Gastroesophageal sphincter (tissue), 4 donors: ENCODE measurements around the gene ANKS1A. TPM values are rescaled to one million over a fixed set of nuclear protein-coding genes. Genes with fewer than 3 reads are reported as not detected.

ENCODE experiments used
- ATAC-seq: fragments of 150-250 bp; one replicate; pipeline ENCODE4 v1.9.1; 2016; ENCODE audit warnings: mild to moderate bottlenecking, moderate library complexity
- H3K27ac ChIP-seq, 4 donors: fragments of 200-600 bp; sonication (generic) in 3 of 4; 1 replicate in 3 of 4; 2 replicates in 1 of 4; pipeline ENCODE4 v1.5.1; 2016 to 2019
- H3K27me3 ChIP-seq: fragments of 200-600 bp; sonication (generic); one replicate; pipeline ENCODE4 v1.5.1; 2019
- H3K36me3 ChIP-seq, 2 donors: fragments of 200-600 bp; sonication (generic); one replicate each; pipeline ENCODE4 v1.5.1; 2019; ENCODE audit warnings: control low read depth in 1 of 2
- H3K4me1 ChIP-seq, 3 donors: fragments of 200-600 bp; sonication (generic); 1 replicate in 2 of 3; 2 replicates in 1 of 3; pipeline ENCODE4 v1.5.1; 2016 to 2019; ENCODE audit warnings: control low read depth in 2 of 3
- H3K4me3 ChIP-seq, 2 donors: fragments of 200-600 bp; sonication (generic); one replicate each; pipeline ENCODE4 v1.5.1; 2019; ENCODE audit warnings: mild to moderate bottlenecking in 1 of 2, moderate library complexity in 1 of 2
- H3K9me3 ChIP-seq, 3 donors: fragments of 200-600 bp; sonication (generic); one replicate each; pipeline ENCODE4 v1.5.1; 2017 to 2019; ENCODE audit warnings: control low read depth in 2 of 3
- EP300 ChIP-seq: sonication (generic); formaldehyde crosslinking; IDR thresholded peaks from one replicate; pipeline ENCODE4 v1.6.1; 2017; ENCODE audit warnings: antibody characterized with exemption, mild to moderate bottlenecking
- POLR2A ChIP-seq, 2 donors: fragments of 450-650 bp; IDR thresholded peaks; one replicate each; pipeline ENCODE4 v1.6.1; 2017; ENCODE audit warnings: antibody characterized with exemption in 2 of 2, mild to moderate bottlenecking in 2 of 2, moderate library complexity in 1 of 2
- POLR2AphosphoS5 ChIP-seq: sonication (generic); formaldehyde crosslinking; IDR thresholded peaks from one replicate; pipeline ENCODE4 v1.6.1; 2017; ENCODE audit warnings: antibody characterized with exemption
- WGBS, 2 donors: methylation state at CpG; one replicate each; pipeline ENCODE4 v1.1.5; 2018; ENCODE audit warnings: low coverage in 1 of 2; 5-methylcytosine and 5-hydroxymethylcytosine counted together
- total RNA-seq, 4 donors: library from RNA; depleted of rRNA; stranded (reverse); fragments of >200 nt; gene quantifications; one replicate each; pipeline ENCODE4 v1.1.0, GENCODE V29; 2016
- TF ChIP-seq, protein P1 (sequence below), 4 experiments: fragments of 200-600 bp in 2 of 4; fragments of 450-650 bp in 2 of 4; sonication (generic) in 1 of 4; IDR thresholded peaks; one replicate each; pipeline ENCODE4 v1.5.1; 2017 to 2019; ENCODE audit warnings: antibody characterized with exemption in 4 of 4, mild to moderate bottlenecking in 2 of 4, moderate library complexity in 2 of 4

The ANKS1A gene
- total RNA-seq, 4 donors from 2014 or later, result 52.0 to 135 (median 88.4) TPM

- Histone ChIP-seq H3K4me3 (peak overlapping the region; percentile 69 to 76), H3K27me3 (no peaks in the 10 kb centered on the region), H3K36me3 (no peaks in the 10 kb centered on the region), H3K4me1 (peaks cover 10 to 73% (median 32%) of the 10 kb centered on the region in 3 donors), H3K27ac (peak overlapping the region; percentile 97 to 99 (median 98)), H3K9me3 (no peaks in the 10 kb centered on the region)
- 13% methylated on average over 5 of the region's 28 CpGs; no CpG with 5 or more reads in 1 of the 2 donors for whole genome bisulfite sequencing, 2 donors
- ATAC-seq, result peak; percentile 78
- TF ChIP-seq, protein P1, sequence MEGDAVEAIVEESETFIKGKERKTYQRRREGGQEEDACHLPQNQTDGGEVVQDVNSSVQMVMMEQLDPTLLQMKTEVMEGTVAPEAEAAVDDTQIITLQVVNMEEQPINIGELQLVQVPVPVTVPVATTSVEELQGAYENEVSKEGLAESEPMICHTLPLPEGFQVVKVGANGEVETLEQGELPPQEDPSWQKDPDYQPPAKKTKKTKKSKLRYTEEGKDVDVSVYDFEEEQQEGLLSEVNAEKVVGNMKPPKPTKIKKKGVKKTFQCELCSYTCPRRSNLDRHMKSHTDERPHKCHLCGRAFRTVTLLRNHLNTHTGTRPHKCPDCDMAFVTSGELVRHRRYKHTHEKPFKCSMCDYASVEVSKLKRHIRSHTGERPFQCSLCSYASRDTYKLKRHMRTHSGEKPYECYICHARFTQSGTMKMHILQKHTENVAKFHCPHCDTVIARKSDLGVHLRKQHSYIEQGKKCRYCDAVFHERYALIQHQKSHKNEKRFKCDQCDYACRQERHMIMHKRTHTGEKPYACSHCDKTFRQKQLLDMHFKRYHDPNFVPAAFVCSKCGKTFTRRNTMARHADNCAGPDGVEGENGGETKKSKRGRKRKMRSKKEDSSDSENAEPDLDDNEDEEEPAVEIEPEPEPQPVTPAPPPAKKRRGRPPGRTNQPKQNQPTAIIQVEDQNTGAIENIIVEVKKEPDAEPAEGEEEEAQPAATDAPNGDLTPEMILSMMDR (IDR thresholded peaks at IDR 0.05), result peak in 3 of 4 experiments; percentile 17 to 52 (median 39)
- TF ChIP-seq POLR2AphosphoS5 (peak; percentile 78), EP300 (no peak), POLR2A (IDR thresholded peaks at IDR 0.05) (peak in 1 of 2 donors; percentile 50)
Measured at GRCh38 chr6:35017411-35018181, 128.5 kb downstream of the ANKS1A start.

- Histone ChIP-seq H3K27ac (peak overlapping the region; percentile 97 to 99 (median 98)), H3K4me3 (peak overlapping the region; percentile 69 to 76), H3K9me3 (no peaks in the 10 kb centered on the region), H3K27me3 (no peaks in the 10 kb centered on the region), H3K4me1 (peaks cover 15 to 79% (median 38%) of the 10 kb centered on the region in 3 donors), H3K36me3 (no peaks in the 10 kb centered on the region)
- TF ChIP-seq POLR2A (IDR thresholded peaks at IDR 0.05), result no peak
- TF ChIP-seq, protein P1 (IDR thresholded peaks at IDR 0.05), result no peak
- no peak for TF ChIP-seq POLR2AphosphoS5
- TF ChIP-seq EP300, result no peak
- peak; percentile 51 for ATAC-seq
- 27 to 44% methylated on average over 2 to 3 of the region's 3 CpGs for WGBS, 2 donors
Measured at GRCh38 chr6:35018182-35018519, 129.1 kb downstream of the ANKS1A start.

GRCh38 chr6:35018746-35019145 lies 129.7 kb downstream of the ANKS1A start:
- Histone ChIP-seq H3K9me3 (no peaks in the 10 kb centered on the region), H3K27me3 (no peaks in the 10 kb centered on the region), H3K4me1 (peaks cover 17 to 84% (median 42%) of the 10 kb centered on the region in 3 donors), H3K36me3 (no peaks in the 10 kb centered on the region), H3K27ac (peak overlapping the region; percentile 97 to 99 (median 98)), H3K4me3 (peak overlapping the region; percentile 69 to 76)
- 0 to 20% methylated on average over 1 to 2 of the region's 2 CpGs for WGBS, 2 donors
- TF ChIP-seq POLR2AphosphoS5, result peak; percentile 15
- TF ChIP-seq, protein P1 (IDR thresholded peaks at IDR 0.05), result no peak
- ATAC-seq, result no peak

DNA sequence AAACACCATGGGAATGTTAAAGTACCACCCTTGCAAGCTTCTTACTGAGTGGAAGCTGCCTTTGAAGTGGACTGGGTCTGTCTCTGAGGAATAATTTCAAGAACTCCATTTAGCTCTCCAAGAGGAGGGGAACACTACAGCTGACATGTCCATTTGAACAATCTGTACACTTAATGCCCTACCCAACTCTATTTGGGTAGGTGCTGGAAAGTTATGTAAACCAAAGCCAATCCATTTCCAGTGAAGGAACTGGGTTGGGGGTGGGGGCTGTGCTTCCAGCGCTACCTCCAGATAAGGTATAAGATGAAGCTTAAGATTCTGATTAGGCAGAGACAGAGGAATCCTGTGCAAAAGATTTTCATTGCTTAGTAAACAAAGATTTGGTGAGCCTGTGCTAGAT lies 130.1 kb downstream of the ANKS1A start:
- Histone ChIP-seq H3K9me3 (no peaks in the 10 kb centered on the region), H3K27me3 (no peaks in the 10 kb centered on the region), H3K27ac (peak overlapping the region; percentile 97 to 99 (median 98)), H3K4me3 (peak overlapping the region; percentile 69 to 76), H3K4me1 (peaks cover 17 to 84% (median 45%) of the 10 kb centered on the region in 3 donors), H3K36me3 (no peaks in the 10 kb centered on the region)
- TF ChIP-seq, protein P1 (IDR thresholded peaks at IDR 0.05), result no peak
- TF ChIP-seq POLR2AphosphoS5 (no peak), POLR2A (IDR thresholded peaks at IDR 0.05) (no peak), EP300 (no peak)
- no peak for ATAC-seq
- 40% methylated on average over 1 of the region's 1 CpG for WGBS, 2 donors

- Histone ChIP-seq H3K27me3 (no peaks in the 10 kb centered on the region), H3K36me3 (no peaks in the 10 kb centered on the region), H3K9me3 (no peaks in the 10 kb centered on the region), H3K27ac (peak overlapping the region; percentile 97 to 99 (median 98)), H3K4me1 (peaks cover 18 to 84% (median 49%) of the 10 kb centered on the region in 3 donors), H3K4me3 (peak overlapping the region; percentile 69 to 76)
- 42 to 43% methylated on average over 3 to 4 of the region's 4 CpGs for WGBS, 2 donors
- TF ChIP-seq, protein P1 (IDR thresholded peaks at IDR 0.05), result no peak
- TF ChIP-seq POLR2AphosphoS5, result no peak
- no peak for TF ChIP-seq POLR2A (IDR thresholded peaks at IDR 0.05)
- no peak for TF ChIP-seq EP300
- no peak for ATAC-seq
Measured at GRCh38 chr6:35019831-35020230, 130.8 kb downstream of the ANKS1A start.
